Measurements from ENCODE around the gene GUCY1B1.

DNA sequence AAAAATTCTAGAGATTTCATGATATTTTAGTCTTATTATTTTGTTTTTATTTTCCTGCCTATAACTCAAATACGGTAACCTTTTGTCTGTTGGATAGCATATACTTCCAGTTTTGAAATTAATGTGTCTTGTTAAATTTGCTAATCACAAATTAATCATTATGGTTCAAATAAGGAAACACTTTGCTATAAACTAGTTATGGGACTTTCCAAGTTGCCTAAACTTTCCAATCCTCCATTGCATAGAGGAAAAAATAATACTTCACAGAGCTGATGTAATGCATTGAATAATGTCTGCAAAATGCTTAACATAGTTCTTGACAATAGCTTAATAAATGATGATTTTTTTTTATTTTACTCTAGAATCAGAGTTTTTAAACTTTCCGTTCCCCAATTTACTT is 4.7 kb downstream of the GUCY1B1 start:
- TF ChIP-seq, protein P1, sequence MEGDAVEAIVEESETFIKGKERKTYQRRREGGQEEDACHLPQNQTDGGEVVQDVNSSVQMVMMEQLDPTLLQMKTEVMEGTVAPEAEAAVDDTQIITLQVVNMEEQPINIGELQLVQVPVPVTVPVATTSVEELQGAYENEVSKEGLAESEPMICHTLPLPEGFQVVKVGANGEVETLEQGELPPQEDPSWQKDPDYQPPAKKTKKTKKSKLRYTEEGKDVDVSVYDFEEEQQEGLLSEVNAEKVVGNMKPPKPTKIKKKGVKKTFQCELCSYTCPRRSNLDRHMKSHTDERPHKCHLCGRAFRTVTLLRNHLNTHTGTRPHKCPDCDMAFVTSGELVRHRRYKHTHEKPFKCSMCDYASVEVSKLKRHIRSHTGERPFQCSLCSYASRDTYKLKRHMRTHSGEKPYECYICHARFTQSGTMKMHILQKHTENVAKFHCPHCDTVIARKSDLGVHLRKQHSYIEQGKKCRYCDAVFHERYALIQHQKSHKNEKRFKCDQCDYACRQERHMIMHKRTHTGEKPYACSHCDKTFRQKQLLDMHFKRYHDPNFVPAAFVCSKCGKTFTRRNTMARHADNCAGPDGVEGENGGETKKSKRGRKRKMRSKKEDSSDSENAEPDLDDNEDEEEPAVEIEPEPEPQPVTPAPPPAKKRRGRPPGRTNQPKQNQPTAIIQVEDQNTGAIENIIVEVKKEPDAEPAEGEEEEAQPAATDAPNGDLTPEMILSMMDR (IDR thresholded peaks at IDR 0.05; ENCODE audit: insufficient read depth, low read depth, low read length) = no peak
- no peak for TF ChIP-seq EZH2 (IDR thresholded peaks at IDR 0.05; ENCODE audit: insufficient read depth, low read length)

All from astrocyte (in vitro differentiated cells and primary cell).